HEK293 (cell line): ENCODE data around the gene ARFIP2.

Source experiments
- EGR2 ChIP-seq: fragments of 450-650 bp; formaldehyde crosslinking; IDR thresholded peaks from 2 replicates; pipeline ENCODE4 v1.5.1; 2016; ENCODE audit warnings: low read depth, missing biosample characterization, missing genetic modification characterization
- KLF16 ChIP-seq: fragments of 450-650 bp; formaldehyde crosslinking; IDR thresholded peaks from 2 replicates; pipeline ENCODE4 v1.5.1; 2017; ENCODE audit warnings: missing biosample characterization, missing genetic modification characterization
- TCF7L2 ChIP-seq: IDR thresholded peaks from 2 replicates; pipeline ENCODE4 v1.6.1; 2011; ENCODE audit warnings: low read depth, mild to moderate bottlenecking, inconsistent platforms, low read length, moderate library complexity, borderline replicate concordance
- ZNF146 ChIP-seq: fragments of 450-650 bp; formaldehyde crosslinking; IDR thresholded peaks from 2 replicates; pipeline ENCODE4 v1.5.1; 2016; ENCODE audit warnings: missing biosample characterization, missing genetic modification characterization
- ZNF514 ChIP-seq: fragments of 450-650 bp; formaldehyde crosslinking; IDR thresholded peaks from 2 replicates; pipeline ENCODE4 v1.5.1; 2016; ENCODE audit warnings: missing biosample characterization, missing genetic modification characterization
- ZNF660 ChIP-seq: fragments of 450-650 bp; IDR thresholded peaks from 2 replicates; pipeline ENCODE4 v1.5.1; 2018; ENCODE audit warnings: missing biosample characterization, mild to moderate bottlenecking, missing genetic modification characterization
- ZSCAN30 ChIP-seq: fragments of 450-650 bp; IDR thresholded peaks from 2 replicates; pipeline ENCODE4 v1.5.1; 2018; ENCODE audit warnings: missing biosample characterization, mild to moderate bottlenecking, missing genetic modification characterization, moderate library complexity
- TF ChIP-seq, protein P1 (sequence below): fragments of 450-650 bp; formaldehyde crosslinking; IDR thresholded peaks from 2 replicates; pipeline ENCODE4 v1.5.1; 2016; ENCODE audit warnings: missing biosample characterization, missing genetic modification characterization
- TF ChIP-seq, protein P2 (sequence below): fragments of 450-650 bp; formaldehyde crosslinking; IDR thresholded peaks from 2 replicates; pipeline ENCODE4 v1.5.1; 2016; ENCODE audit warnings: missing biosample characterization, missing genetic modification characterization

DNA sequence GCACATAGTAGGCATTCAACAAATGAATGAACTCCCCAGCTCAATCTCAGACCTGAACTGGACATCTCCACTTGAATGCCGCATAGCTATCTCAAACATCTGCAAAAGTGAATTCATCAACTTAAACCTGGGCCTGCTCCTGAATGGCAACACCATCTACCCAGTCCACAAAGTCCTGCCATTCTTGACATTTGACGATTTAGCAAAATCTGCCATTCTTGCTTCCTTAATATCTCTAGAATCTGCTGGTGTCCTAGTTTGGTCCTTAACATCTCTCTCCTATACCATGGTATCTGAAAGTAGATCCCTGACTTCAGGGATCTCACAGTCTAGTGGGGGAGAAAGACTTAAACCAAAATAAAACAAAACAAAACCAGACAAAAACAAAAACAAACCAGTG is 28.0 kb downstream of the ARFIP2 start:
- TF ChIP-seq, protein P1, sequence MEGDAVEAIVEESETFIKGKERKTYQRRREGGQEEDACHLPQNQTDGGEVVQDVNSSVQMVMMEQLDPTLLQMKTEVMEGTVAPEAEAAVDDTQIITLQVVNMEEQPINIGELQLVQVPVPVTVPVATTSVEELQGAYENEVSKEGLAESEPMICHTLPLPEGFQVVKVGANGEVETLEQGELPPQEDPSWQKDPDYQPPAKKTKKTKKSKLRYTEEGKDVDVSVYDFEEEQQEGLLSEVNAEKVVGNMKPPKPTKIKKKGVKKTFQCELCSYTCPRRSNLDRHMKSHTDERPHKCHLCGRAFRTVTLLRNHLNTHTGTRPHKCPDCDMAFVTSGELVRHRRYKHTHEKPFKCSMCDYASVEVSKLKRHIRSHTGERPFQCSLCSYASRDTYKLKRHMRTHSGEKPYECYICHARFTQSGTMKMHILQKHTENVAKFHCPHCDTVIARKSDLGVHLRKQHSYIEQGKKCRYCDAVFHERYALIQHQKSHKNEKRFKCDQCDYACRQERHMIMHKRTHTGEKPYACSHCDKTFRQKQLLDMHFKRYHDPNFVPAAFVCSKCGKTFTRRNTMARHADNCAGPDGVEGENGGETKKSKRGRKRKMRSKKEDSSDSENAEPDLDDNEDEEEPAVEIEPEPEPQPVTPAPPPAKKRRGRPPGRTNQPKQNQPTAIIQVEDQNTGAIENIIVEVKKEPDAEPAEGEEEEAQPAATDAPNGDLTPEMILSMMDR (tag by site-specific recombination), result no peak
- TF ChIP-seq TCF7L2 (no peak), EGR2 (tag by site-specific recombination) (no peak), ZNF146 (no peak), ZNF660 (tag by site-specific recombination) (no peak), KLF16 (tag by site-specific recombination) (no peak), ZSCAN30 (no peak), ZNF514 (tag by site-specific recombination) (no peak)
- TF ChIP-seq, protein P2, sequence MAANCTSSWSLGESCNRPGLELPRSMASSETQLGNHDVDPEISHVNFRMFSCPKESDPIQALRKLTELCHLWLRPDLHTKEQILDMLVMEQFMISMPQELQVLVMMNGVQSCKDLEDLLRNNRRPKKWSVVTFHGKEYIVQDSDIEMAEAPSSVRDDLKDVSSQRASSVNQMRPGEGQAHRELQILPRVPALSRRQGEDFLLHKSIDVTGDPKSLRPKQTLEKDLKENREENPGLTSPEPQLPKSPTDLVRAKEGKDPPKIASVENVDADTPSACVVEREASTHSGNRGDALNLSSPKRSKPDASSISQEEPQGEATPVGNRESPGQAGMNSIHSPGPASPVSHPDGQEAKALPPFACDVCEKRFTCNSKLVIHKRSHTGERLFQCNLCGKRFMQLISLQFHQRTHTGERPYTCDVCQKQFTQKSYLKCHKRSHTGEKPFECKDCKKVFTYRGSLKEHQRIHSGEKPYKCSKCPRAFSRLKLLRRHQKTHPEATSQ (tag by site-specific recombination), result no peak
